Frontal cortex (tissue), 4 donors: ENCODE measurements around the gene ELMO2. TPM values are rescaled to one million over a fixed set of nuclear protein-coding genes. Genes with fewer than 3 reads are reported as not detected.

Experiments used
- DNase-seq, 2 donors: peaks; one replicate each; pipeline ENCODE4 v3.0.0; 2012; ENCODE audit warnings: low spot score in 2 of 2
- FAIRE-seq: peaks from 2 replicates; lab custom pipeline; 2012; peaks lifted over from hg19 to GRCh38; lab: Jason Lieb, UNC
- total RNA-seq: library from RNA; depleted of rRNA; stranded (reverse); fragments of >200 nt; gene quantifications from one replicate; pipeline ENCODE4 v1.2.3, GENCODE V29; 2014
- donor health status: control.
- donor health status: control.
- donor health status: control.

Gene ELMO2
- total RNA-seq, 1 donor from 2014 or later: 43.2 TPM

DNA sequence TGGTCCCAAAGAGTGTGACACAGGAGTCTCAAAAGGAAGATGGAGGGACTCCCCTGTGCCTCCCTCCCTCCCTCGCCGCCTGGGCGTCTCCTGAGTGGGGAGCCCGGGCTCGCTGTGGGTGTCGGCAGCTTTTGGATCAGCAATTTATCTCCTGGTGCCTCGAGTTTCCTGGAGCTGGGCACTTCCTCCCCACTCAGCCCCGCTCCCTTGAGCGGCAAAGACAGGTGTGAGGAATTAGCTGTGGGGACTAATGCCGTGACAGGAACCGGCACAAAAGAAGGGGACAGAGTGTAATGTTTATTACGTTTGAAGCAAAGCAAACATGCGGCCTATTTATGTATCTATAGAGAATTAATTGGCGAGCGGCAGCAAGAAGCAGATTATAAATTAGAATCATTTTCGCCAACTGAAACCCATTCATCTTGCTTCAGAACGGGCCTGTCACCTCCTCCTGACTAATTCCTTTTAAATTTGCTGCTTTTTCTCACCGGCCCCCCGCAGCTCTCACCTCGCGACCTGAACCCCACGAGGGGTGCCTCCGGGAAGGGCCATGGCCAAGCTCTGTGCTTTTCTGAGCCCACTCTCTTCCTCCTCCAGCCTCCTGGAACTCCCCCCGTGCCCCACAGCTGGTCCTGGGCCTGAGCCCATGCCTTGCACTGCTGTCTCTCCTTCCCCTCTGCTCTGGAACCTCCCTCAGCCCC, 89.3 kb downstream of the ELMO2 start:
- FAIRE-seq: no peak
- DNase-seq: no peak

Other genes with a start within 250 kb of the ELMO2 start
- 2.0 TPM for gene CDH22, start 98.1 kb downstream of the ELMO2 start, total RNA-seq
- 11.4 TPM for gene ZNF334, start 106.9 kb upstream of the ELMO2 start, total RNA-seq
- gene OCSTAMP, start 144.0 kb upstream of the ELMO2 start, total RNA-seq: not detected
- 10.2 TPM for gene SLC13A3, start 244.8 kb upstream of the ELMO2 start, total RNA-seq